GM12874 (cell line): ENCODE results near the gene TMEM125.

ENCODE experiments used
- CTCF ChIP-seq: IDR thresholded peaks from 2 replicates; pipeline ENCODE4 v1.5.1; 2011; ENCODE audit warnings: low read depth, mild to moderate bottlenecking, control low read depth, low read length, moderate library complexity; ENCODE audit not compliant: insufficient read depth

TMEM125 gene

GRCh38 chr1:43304771-43305300, 35.1 kb downstream of the TMEM125 start:
- no peak for TF ChIP-seq CTCF

GRCh38 chr1:43305461-43305860, 35.7 kb downstream of the TMEM125 start:
- no peak for TF ChIP-seq CTCF

GRCh38 chr1:43305926-43306687, 36.3 kb downstream of the TMEM125 start:
- no peak for TF ChIP-seq CTCF

GRCh38 chr1:43306688-43307457, 37.1 kb downstream of the TMEM125 start:
- no peak for TF ChIP-seq CTCF

- TF ChIP-seq CTCF = no peak
Measured at GRCh38 chr1:43307458-43308158, 37.8 kb downstream of the TMEM125 start.

GRCh38 chr1:43308635-43309404, 39.0 kb downstream of the TMEM125 start:
- no peak for TF ChIP-seq CTCF
